LNCaP clone FGC (cell line): Measurements from ENCODE around the gene CLBA1.
"Not testable (repeated sequence)": the region's sequence is repeated elsewhere in the genome, so short reads cannot be mapped to it uniquely, and the experiment has no call there.

Source experiments
- DNase-seq: peaks from one replicate; pipeline ENCODE4 v3.0.0-alpha.2; 2011; ENCODE audit warnings: low read depth
- H3K4me3 ChIP-seq: 2 replicates; pipeline ENCODE4 v1.5.1; 2011; ENCODE audit warnings: mild to moderate bottlenecking, low read depth, low read length, control low read depth
- CTCF ChIP-seq: IDR thresholded peaks from 2 replicates; pipeline ENCODE4 v1.5.1; 2012; ENCODE audit warnings: mild to moderate bottlenecking; ENCODE audit not compliant: control insufficient read depth, insufficient read depth; ENCODE audit errors: extremely low read depth

CLBA1 gene

GRCh38 chr14:105028251-105028927 lies 42.8 kb downstream of the CLBA1 start:
- DNase-seq: peak; percentile 62
- no peak for TF ChIP-seq CTCF
- H3K4me3 ChIP-seq: no peak overlapping the region

DNA sequence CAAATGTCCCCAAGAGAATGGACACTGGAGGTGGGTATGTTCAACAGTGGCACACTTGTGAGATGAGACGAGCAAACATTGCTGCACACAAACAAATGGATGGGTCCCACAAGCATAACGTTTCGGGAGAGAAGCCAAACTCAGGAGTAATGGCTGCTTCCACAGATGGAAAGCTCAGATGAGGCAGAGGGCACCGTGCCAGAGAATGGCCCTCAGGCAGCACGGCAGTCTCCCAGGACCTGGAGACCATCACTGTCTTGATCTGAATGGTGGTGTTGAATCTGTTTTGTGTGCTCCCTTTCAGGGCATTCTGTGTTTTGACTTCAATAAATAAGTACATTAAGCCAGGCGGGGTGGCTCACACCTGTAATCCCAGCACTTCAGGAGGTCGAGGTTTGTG lies 43.8 kb downstream of the CLBA1 start:
- no peak for DNase-seq
- H3K4me3 ChIP-seq: no peak overlapping the region
- no peak for TF ChIP-seq CTCF

DNA sequence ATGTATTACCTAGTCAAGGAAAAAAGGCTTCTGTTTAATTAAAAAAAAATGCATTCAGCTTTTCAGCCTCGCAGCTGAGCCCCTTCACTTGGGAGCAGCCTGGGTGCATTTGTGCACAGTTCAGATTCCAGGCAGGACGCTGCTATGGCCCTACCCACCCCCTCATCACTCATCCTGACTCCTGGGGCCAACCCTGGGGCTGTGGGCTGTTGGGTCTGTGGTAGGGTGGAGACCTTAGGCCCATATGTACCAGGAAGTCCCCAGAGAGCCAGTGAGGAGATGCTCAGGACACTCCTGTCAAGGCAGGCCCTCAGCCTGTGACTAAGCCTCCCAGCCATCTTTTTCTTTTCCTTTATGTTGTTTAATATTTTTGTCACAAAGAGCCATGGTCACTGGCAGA lies 44.6 kb downstream of the CLBA1 start:
- DNase-seq: no peak
- no peak overlapping the region for H3K4me3 ChIP-seq
- no peak for TF ChIP-seq CTCF

DNA sequence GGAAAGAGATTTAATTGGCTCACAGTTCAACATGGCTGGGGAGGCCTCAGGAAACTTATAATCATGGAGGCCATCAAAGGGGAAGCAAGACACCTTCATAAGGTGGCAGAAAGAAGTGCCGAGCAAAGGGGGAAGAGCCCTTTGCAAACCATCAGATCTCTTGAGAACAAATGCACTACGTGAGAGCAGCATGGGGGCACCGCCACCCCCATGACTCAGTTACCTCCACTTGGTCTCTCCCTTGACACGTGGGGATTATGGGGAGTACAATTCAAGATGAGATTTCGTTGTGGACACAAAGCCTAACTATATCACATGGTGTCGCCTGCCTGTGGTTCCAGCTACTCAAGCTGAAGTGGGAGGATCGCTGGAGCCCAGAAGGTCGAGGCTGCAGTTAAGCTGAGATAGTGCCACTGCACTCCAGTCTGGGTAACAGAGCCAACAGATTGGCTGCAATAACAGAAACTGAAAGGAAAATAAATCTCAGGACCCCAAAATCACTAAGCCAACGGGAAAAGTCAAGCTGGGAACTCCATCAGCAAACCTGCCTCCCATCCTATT lies 45.3 kb downstream of the CLBA1 start:
- TF ChIP-seq CTCF: no peak
- DNase-seq: no peak

GRCh38 chr14:105032451-105032901 lies 46.9 kb downstream of the CLBA1 start:
- not testable (repeated sequence) for DNase-seq, H3K4me3 ChIP-seq

More for the DNA sequence above, 45.3 kb downstream of the CLBA1 start:
- H3K4me3 ChIP-seq: no peak overlapping the region

DNA sequence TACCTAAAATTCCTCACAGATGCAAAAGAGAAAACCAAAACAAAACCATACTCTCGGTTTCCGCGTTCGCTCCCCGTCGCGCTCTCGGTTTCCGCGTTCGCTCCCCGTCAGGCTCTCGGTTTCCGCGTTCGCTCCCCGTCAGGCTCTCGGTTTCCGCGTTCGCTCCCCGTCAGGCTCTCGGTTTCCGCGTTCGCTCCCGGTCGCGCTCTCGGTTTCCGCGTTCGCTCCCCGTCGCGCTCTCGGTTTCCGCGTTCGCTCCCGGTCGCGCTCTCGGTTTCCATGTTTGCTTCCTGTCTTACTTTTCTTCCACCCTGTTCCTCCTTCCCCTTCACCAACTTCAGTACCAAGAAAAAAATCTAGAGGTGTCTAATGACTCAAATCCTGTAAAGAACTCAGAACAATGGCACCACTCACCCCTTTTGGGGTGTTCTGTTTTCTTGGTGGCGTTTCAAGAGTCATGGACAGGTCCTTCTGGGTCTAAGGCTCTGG lies 47.9 kb downstream of the CLBA1 start:
- not testable (repeated sequence) for DNase-seq, H3K4me3 ChIP-seq

DNA sequence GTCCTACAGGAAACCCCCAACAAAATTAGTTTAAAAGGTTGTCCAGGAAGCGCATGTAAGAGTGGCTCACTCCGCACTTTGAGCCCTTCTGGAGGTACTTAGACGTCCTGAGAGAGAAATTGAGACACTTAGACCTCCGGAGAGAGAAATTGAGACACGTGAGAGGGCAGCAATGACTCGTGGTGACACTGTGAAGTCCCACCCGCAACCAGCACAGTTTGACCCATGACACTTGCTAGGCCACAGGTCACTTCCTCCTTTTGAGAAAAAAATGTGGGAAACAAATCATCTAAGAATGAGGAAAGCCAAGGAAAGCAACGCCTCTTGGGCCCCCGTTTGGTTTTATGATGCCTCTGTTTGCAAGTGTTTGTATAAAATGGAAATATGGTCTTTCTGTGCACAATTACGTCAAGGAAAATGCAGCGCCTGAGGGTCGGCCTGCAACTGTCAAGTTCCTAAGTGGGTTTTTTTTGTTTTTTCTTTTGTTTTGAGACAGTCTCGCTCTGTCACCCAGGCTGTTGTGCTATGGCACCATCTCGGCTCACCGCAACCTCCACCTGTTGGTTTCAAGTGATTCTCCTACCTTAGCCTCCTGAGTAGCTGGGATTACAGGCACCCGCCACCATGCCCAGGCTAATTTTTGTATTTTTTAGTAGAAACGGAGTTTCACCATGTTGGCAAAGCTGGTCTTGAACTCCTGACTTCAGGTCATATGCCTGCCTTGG lies 48.9 kb downstream of the CLBA1 start:
- H3K4me3 ChIP-seq: no peak overlapping the region
- no peak for DNase-seq
- no peak for TF ChIP-seq CTCF

DNA sequence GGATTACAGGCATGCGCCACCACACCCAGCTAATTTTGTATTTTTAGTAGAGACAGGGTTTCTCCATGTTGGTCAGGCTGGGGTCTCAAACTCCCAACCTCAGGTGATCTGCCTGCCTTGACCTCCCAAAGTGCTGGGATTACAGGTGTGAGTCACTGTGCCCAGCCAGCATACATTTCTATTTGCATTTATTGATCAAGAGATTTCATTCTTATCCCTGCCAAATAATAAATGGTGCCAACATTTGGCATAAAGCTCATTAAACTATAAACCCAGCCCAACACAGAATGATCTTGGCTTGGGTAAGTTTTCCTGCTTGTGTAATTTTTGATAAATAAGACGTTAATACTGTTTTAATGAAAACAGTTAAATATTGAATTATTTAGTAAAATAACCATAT lies 50.0 kb downstream of the CLBA1 start:
- peak; percentile 71 for DNase-seq
- not testable (repeated sequence) for H3K4me3 ChIP-seq
